Fibroblast of lung (primary cell): ENCODE data around the gene WDFY2. TPM values are rescaled to one million over a fixed set of nuclear protein-coding genes. Genes with fewer than 3 reads are reported as not detected.

Experiments
- DNase-seq, 2 donors: peaks; one replicate each; pipeline versions ENCODE4 v3.0.0 to v3.0.0-alpha.2; 2010; ENCODE audit warnings: low read depth in 2 of 2
- H2AFZ ChIP-seq: 2 replicates; pipeline ENCODE4 v1.5.1; 2012; ENCODE audit warnings: low read length, control low read depth, inconsistent platforms
- H3K27ac ChIP-seq: 2 replicates; pipeline ENCODE4 v1.5.1; 2011; ENCODE audit warnings: low read length, control low read depth; ENCODE audit not compliant: insufficient read depth
- H3K27me3 ChIP-seq: 2 replicates; pipeline ENCODE4 v1.5.1; 2011; ENCODE audit warnings: mild to moderate bottlenecking, low read length; ENCODE audit not compliant: control insufficient read depth, insufficient read depth
- H3K36me3 ChIP-seq: 2 replicates; pipeline ENCODE4 v1.5.1; 2011; ENCODE audit warnings: low read length; ENCODE audit not compliant: control insufficient read depth, insufficient read depth
- H3K4me1 ChIP-seq: 2 replicates; pipeline ENCODE4 v1.5.1; 2011; ENCODE audit warnings: low read length; ENCODE audit not compliant: control insufficient read depth, insufficient read depth; ENCODE audit errors: extremely low read depth
- H3K4me2 ChIP-seq: 2 replicates; pipeline ENCODE4 v1.5.1; 2011; ENCODE audit warnings: low read length, control low read depth; ENCODE audit not compliant: insufficient read depth; ENCODE audit errors: extremely low read depth
- H3K4me3 ChIP-seq, 4 experiments: fragments of 200-600 bp in 1 of 4; sonication (generic) in 1 of 4; replicated peaks in 1 of 4; 2 replicates each; pipeline ENCODE4 v1.5.1; 2011 to 2016; ENCODE audit warnings: low read length in 4 of 4, low read depth in 3 of 4, mild to moderate bottlenecking in 3 of 4, control low read depth in 2 of 4, inconsistent platforms in 1 of 4, mixed read lengths in 1 of 4; ENCODE audit not compliant: insufficient read depth in 1 of 4; ENCODE audit errors: control extremely low read depth in 1 of 4
- H3K79me2 ChIP-seq: 2 replicates; pipeline ENCODE4 v1.5.1; 2012; ENCODE audit warnings: mild to moderate bottlenecking, low read length, inconsistent platforms; ENCODE audit not compliant: control insufficient read depth, insufficient read depth
- H3K9ac ChIP-seq: 2 replicates; pipeline ENCODE4 v1.5.1; 2011; ENCODE audit warnings: mild to moderate bottlenecking, low read length, control low read depth; ENCODE audit not compliant: insufficient read depth
- H3K9me3 ChIP-seq: 2 replicates; pipeline ENCODE4 v1.5.1; 2012; ENCODE audit warnings: low read depth, low read length; ENCODE audit not compliant: control insufficient read depth, insufficient read depth
- H4K20me1 ChIP-seq: 2 replicates; pipeline ENCODE4 v1.5.1; 2011; ENCODE audit warnings: low read length; ENCODE audit not compliant: control insufficient read depth, insufficient read depth; ENCODE audit errors: extremely low read depth
- CTCF ChIP-seq, 2 donors: IDR thresholded peaks in 1 of 2; conservative IDR thresholded peaks in 1 of 2; 1 replicate in 1 of 2; 2 replicates in 1 of 2; pipeline ENCODE4 v1.5.1; 2011 to 2012; ENCODE audit warnings: low read length in 2 of 2, control low read depth in 1 of 2, inconsistent platforms in 1 of 2, low read depth in 1 of 2, mild to moderate bottlenecking in 1 of 2
- EZH2 ChIP-seq: IDR thresholded peaks from 2 replicates; pipeline ENCODE4 v1.5.1; 2012; ENCODE audit warnings: low read length, control low read depth, mild to moderate bottlenecking; ENCODE audit errors: missing control alignments
- polyA plus RNA-seq, 2 donors: library from polyadenylated mRNA; depleted of rRNA in 1 of 2; stranded (reverse) in 1 of 2; unstranded in 1 of 2; fragments of >200 nt; gene quantifications; 2 replicates each; pipeline ENCODE4 v1.2.1, GENCODE V29; 2011 to 2012; ENCODE audit warnings: missing spikeins in 1 of 2
- total RNA-seq: library from RNA; depleted of rRNA; stranded (reverse); fragments of >200 nt; gene quantifications from 2 replicates; pipeline ENCODE4 v1.2.1, GENCODE V29; 2014

The WDFY2 gene
- total and polyA plus RNA-seq, 2 donors (not counting 1 experiment from before 2014, with no cell fraction given) = 4.9 to 9.2 TPM

- H3K4me2 ChIP-seq = no peak overlapping the region
- H3K4me1 ChIP-seq = no peaks in the 10 kb centered on the region
- H3K36me3 ChIP-seq = no peaks in the 10 kb centered on the region
- H3K9ac ChIP-seq = no peak overlapping the region
- DNase-seq = no peak
- H3K27ac ChIP-seq = no peak overlapping the region
- TF ChIP-seq EZH2 (no peak), CTCF (conservative IDR thresholded peaks at IDR 0.05 in 1 of 2, IDR thresholded peaks at IDR 0.05 in 1 of 2; ENCODE audit: low read depth in 1 of 2, low read length in 2 of 2) (no peak)
- no peaks in the 10 kb centered on the region for H3K9me3 ChIP-seq
- no peaks in the 10 kb centered on the region for H4K20me1 ChIP-seq
- H3K27me3 ChIP-seq = no peaks in the 10 kb centered on the region
- H2AFZ ChIP-seq = no peak overlapping the region
- no peak overlapping the region for H3K4me3 ChIP-seq
- no peaks in the 10 kb centered on the region for H3K79me2 ChIP-seq
These were observed 187.8 kb downstream of the WDFY2 start for GRCh38 chr13:51772105-51772455.

- H3K79me2 ChIP-seq = no peaks in the 10 kb centered on the region
- H3K36me3 ChIP-seq = no peaks in the 10 kb centered on the region
- no peaks in the 10 kb centered on the region for H3K4me1 ChIP-seq
- no peak overlapping the region for H3K4me3 ChIP-seq
- no peaks in the 10 kb centered on the region for H3K9me3 ChIP-seq
- H3K27me3 ChIP-seq = no peaks in the 10 kb centered on the region
- no peak for DNase-seq
- H3K27ac ChIP-seq = no peak overlapping the region
- no peaks in the 10 kb centered on the region for H4K20me1 ChIP-seq
- no peak overlapping the region for H2AFZ ChIP-seq
- TF ChIP-seq CTCF (conservative IDR thresholded peaks at IDR 0.05 in 1 of 2, IDR thresholded peaks at IDR 0.05 in 1 of 2; ENCODE audit: low read depth in 1 of 2, low read length in 2 of 2) (no peak), EZH2 (no peak)
- no peak overlapping the region for H3K9ac ChIP-seq
- H3K4me2 ChIP-seq = no peak overlapping the region
These were observed 188.5 kb downstream of the WDFY2 start for GRCh38 chr13:51772781-51773180.

GRCh38 chr13:51773515-51773914 is 189.3 kb downstream of the WDFY2 start:
- no peak overlapping the region for H3K27ac ChIP-seq
- no peak overlapping the region for H3K4me3 ChIP-seq
- H2AFZ ChIP-seq = no peak overlapping the region
- no peak for DNase-seq
- H3K9ac ChIP-seq = no peak overlapping the region
- H3K36me3 ChIP-seq = no peaks in the 10 kb centered on the region
- no peak overlapping the region for H3K4me2 ChIP-seq
- no peaks in the 10 kb centered on the region for H3K4me1 ChIP-seq
- TF ChIP-seq EZH2 = no peak
- TF ChIP-seq CTCF (conservative IDR thresholded peaks at IDR 0.05 in 1 of 2, IDR thresholded peaks at IDR 0.05 in 1 of 2; ENCODE audit: low read depth in 1 of 2, low read length in 2 of 2) = no peak
- no peaks in the 10 kb centered on the region for H3K79me2 ChIP-seq
- no peaks in the 10 kb centered on the region for H3K27me3 ChIP-seq
- H4K20me1 ChIP-seq = no peaks in the 10 kb centered on the region
- H3K9me3 ChIP-seq = no peaks in the 10 kb centered on the region
